ENCODE data around the gene FAN1.
A peak's percentile ranks its signal among the peaks of the same experiment; 100 is the strongest.

FAN1 gene

GRCh38 chr15:30904812-30905211 is 1.1 kb downstream of the FAN1 start:
- peaks cover 3% of the 10 kb centered on the region for H3K36me3 ChIP-seq (ENCODE audit: insufficient read depth, low read length)
- H3K9ac ChIP-seq (ENCODE audit: low read depth, low read length), result peak overlapping the region; percentile 65; the same call in 1 of the 2 replicates
- H3K9me3 ChIP-seq (ENCODE audit: control insufficient read depth, insufficient read depth, low read length), result no peaks in the 10 kb centered on the region
- 0 out of 2 replicates have a peak, but pooled peaks cover 3% of the 10 kb centered on the region for H3K4me1 ChIP-seq (ENCODE audit: insufficient read depth, low read length)

- H3K9ac ChIP-seq (ENCODE audit: low read depth, low read length), result no peak overlapping the region
- H3K36me3 ChIP-seq (ENCODE audit: insufficient read depth, low read length), result peaks cover 7% of the 10 kb centered on the region
Observed at GRCh38 chr15:30905821-30906220, 2.1 kb downstream of the FAN1 start.

GRCh38 chr15:30906366-30906765 is 2.7 kb downstream of the FAN1 start:
- H3K4me1 ChIP-seq (ENCODE audit: insufficient read depth, low read length), result 0 out of 2 replicates have a peak, but pooled peaks cover 3% of the 10 kb centered on the region
- H3K9ac ChIP-seq (ENCODE audit: low read depth, low read length), result no peak overlapping the region
- no peaks in the 10 kb centered on the region for H3K9me3 ChIP-seq (ENCODE audit: control insufficient read depth, insufficient read depth, low read length)
- H3K36me3 ChIP-seq (ENCODE audit: insufficient read depth, low read length), result peaks cover 7% of the 10 kb centered on the region

More at GRCh38 chr15:30905821-30906220, 2.1 kb downstream of the FAN1 start:
- no peaks in the 10 kb centered on the region for H3K9me3 ChIP-seq (ENCODE audit: control insufficient read depth, insufficient read depth, low read length)
- 0 out of 2 replicates have a peak, but pooled peaks cover 3% of the 10 kb centered on the region for H3K4me1 ChIP-seq (ENCODE audit: insufficient read depth, low read length)

- no peaks in the 10 kb centered on the region for H3K4me1 ChIP-seq (ENCODE audit: insufficient read depth, low read length)
- no peaks in the 10 kb centered on the region for H3K9me3 ChIP-seq (ENCODE audit: control insufficient read depth, insufficient read depth, low read length)
- H3K9ac ChIP-seq (ENCODE audit: low read depth, low read length), result no peak overlapping the region
- peaks cover 17% of the 10 kb centered on the region for H3K36me3 ChIP-seq (ENCODE audit: insufficient read depth, low read length)
Observed at GRCh38 chr15:30913761-30914160, 10.0 kb downstream of the FAN1 start.

GRCh38 chr15:30917013-30917412 is 13.3 kb downstream of the FAN1 start:
- peaks cover 13% of the 10 kb centered on the region for H3K4me1 ChIP-seq (ENCODE audit: insufficient read depth, low read length)
- H3K9me3 ChIP-seq (ENCODE audit: control insufficient read depth, insufficient read depth, low read length), result no peaks in the 10 kb centered on the region
- no peak overlapping the region for H3K9ac ChIP-seq (ENCODE audit: low read depth, low read length)
- H3K36me3 ChIP-seq (ENCODE audit: insufficient read depth, low read length), result peaks cover 19% of the 10 kb centered on the region

- no peak overlapping the region for H3K9ac ChIP-seq (ENCODE audit: low read depth, low read length)
- peaks cover 19% of the 10 kb centered on the region for H3K36me3 ChIP-seq (ENCODE audit: insufficient read depth, low read length)
- H3K4me1 ChIP-seq (ENCODE audit: insufficient read depth, low read length), result peaks cover 17% of the 10 kb centered on the region
- no peaks in the 10 kb centered on the region for H3K9me3 ChIP-seq (ENCODE audit: control insufficient read depth, insufficient read depth, low read length)
Observed at GRCh38 chr15:30917675-30918074, 14.0 kb downstream of the FAN1 start.

GRCh38 chr15:30918366-30918765 is 14.7 kb downstream of the FAN1 start:
- Histone ChIP-seq H3K36me3 (ENCODE audit: insufficient read depth, low read length) (peaks cover 19% of the 10 kb centered on the region), H3K4me1 (ENCODE audit: insufficient read depth, low read length) (peaks cover 24% of the 10 kb centered on the region), H3K9ac (ENCODE audit: low read depth, low read length) (no peak overlapping the region), H3K9me3 (ENCODE audit: control insufficient read depth, insufficient read depth, low read length) (no peaks in the 10 kb centered on the region)

- Histone ChIP-seq H3K4me1 (ENCODE audit: insufficient read depth, low read length) (peaks cover 31% of the 10 kb centered on the region), H3K9ac (ENCODE audit: low read depth, low read length) (no peak overlapping the region), H3K9me3 (ENCODE audit: control insufficient read depth, insufficient read depth, low read length) (no peaks in the 10 kb centered on the region), H3K36me3 (ENCODE audit: insufficient read depth, low read length) (peaks cover 24% of the 10 kb centered on the region)
Observed at GRCh38 chr15:30919877-30920550, 16.3 kb downstream of the FAN1 start.

- peaks cover 26% of the 10 kb centered on the region for H3K36me3 ChIP-seq (ENCODE audit: insufficient read depth, low read length)
- H3K9ac ChIP-seq (ENCODE audit: low read depth, low read length), result no peak overlapping the region
- no peaks in the 10 kb centered on the region for H3K9me3 ChIP-seq (ENCODE audit: control insufficient read depth, insufficient read depth, low read length)
- H3K4me1 ChIP-seq (ENCODE audit: insufficient read depth, low read length), result peaks cover 31% of the 10 kb centered on the region
Observed at GRCh38 chr15:30921106-30921505, 17.4 kb downstream of the FAN1 start.

GRCh38 chr15:30921781-30922479 is 18.2 kb downstream of the FAN1 start:
- peaks cover 29% of the 10 kb centered on the region for H3K36me3 ChIP-seq (ENCODE audit: insufficient read depth, low read length)
- H3K9me3 ChIP-seq (ENCODE audit: control insufficient read depth, insufficient read depth, low read length), result no peaks in the 10 kb centered on the region
- peaks cover 31% of the 10 kb centered on the region for H3K4me1 ChIP-seq (ENCODE audit: insufficient read depth, low read length)
- no peak overlapping the region for H3K9ac ChIP-seq (ENCODE audit: low read depth, low read length)

- peaks cover 29% of the 10 kb centered on the region for H3K36me3 ChIP-seq (ENCODE audit: insufficient read depth, low read length)
- no peaks in the 10 kb centered on the region for H3K9me3 ChIP-seq (ENCODE audit: control insufficient read depth, insufficient read depth, low read length)
- H3K4me1 ChIP-seq (ENCODE audit: insufficient read depth, low read length), result peaks cover 31% of the 10 kb centered on the region
- H3K9ac ChIP-seq (ENCODE audit: low read depth, low read length), result peak overlapping the region; percentile 0; the same call in 1 of the 2 replicates
Observed at GRCh38 chr15:30922480-30923311, 19.0 kb downstream of the FAN1 start.

GRCh38 chr15:30923429-30923828 is 19.7 kb downstream of the FAN1 start:
- H3K36me3 ChIP-seq (ENCODE audit: insufficient read depth, low read length), result peaks cover 27% of the 10 kb centered on the region
- no peaks in the 10 kb centered on the region for H3K9me3 ChIP-seq (ENCODE audit: control insufficient read depth, insufficient read depth, low read length)
- peaks cover 31% of the 10 kb centered on the region for H3K4me1 ChIP-seq (ENCODE audit: insufficient read depth, low read length)
- peak overlapping the region; percentile 0; the same call in 1 of the 2 replicates for H3K9ac ChIP-seq (ENCODE audit: low read depth, low read length)

- Histone ChIP-seq H3K36me3 (ENCODE audit: insufficient read depth, low read length) (peaks cover 27% of the 10 kb centered on the region), H3K4me1 (ENCODE audit: insufficient read depth, low read length) (peaks cover 31% of the 10 kb centered on the region)
Observed at GRCh38 chr15:30924353-30924752, 20.6 kb downstream of the FAN1 start.

GRCh38 chr15:30925686-30926085 is 22.0 kb downstream of the FAN1 start:
- H3K4me1 ChIP-seq (ENCODE audit: insufficient read depth, low read length), result peaks cover 31% of the 10 kb centered on the region
- H3K9ac ChIP-seq (ENCODE audit: low read depth, low read length), result no peak overlapping the region
- no peaks in the 10 kb centered on the region for H3K9me3 ChIP-seq (ENCODE audit: control insufficient read depth, insufficient read depth, low read length)
- peaks cover 34% of the 10 kb centered on the region for H3K36me3 ChIP-seq (ENCODE audit: insufficient read depth, low read length)

More at GRCh38 chr15:30924353-30924752, 20.6 kb downstream of the FAN1 start:
- Histone ChIP-seq H3K9ac (ENCODE audit: low read depth, low read length) (no peak overlapping the region), H3K9me3 (ENCODE audit: control insufficient read depth, insufficient read depth, low read length) (no peaks in the 10 kb centered on the region)
